ENCODE measurements around the gene ADGRG6. TPM values are rescaled to one million over a fixed set of nuclear protein-coding genes. Genes with fewer than 3 reads are reported as not detected.
A peak's percentile ranks its signal among the peaks of the same experiment; 100 is the strongest.

The ADGRG6 gene
- total RNA-seq, 1 experiment from 2014 or later = 31.0 TPM

GRCh38 chr6:142290851-142291250 is 11.0 kb upstream of the ADGRG6 start:
- DNase-seq (ENCODE audit: low spot score) = no peak

GRCh38 chr6:142291512-142291911 is 10.3 kb upstream of the ADGRG6 start:
- no peak for DNase-seq (ENCODE audit: low spot score)

DNA sequence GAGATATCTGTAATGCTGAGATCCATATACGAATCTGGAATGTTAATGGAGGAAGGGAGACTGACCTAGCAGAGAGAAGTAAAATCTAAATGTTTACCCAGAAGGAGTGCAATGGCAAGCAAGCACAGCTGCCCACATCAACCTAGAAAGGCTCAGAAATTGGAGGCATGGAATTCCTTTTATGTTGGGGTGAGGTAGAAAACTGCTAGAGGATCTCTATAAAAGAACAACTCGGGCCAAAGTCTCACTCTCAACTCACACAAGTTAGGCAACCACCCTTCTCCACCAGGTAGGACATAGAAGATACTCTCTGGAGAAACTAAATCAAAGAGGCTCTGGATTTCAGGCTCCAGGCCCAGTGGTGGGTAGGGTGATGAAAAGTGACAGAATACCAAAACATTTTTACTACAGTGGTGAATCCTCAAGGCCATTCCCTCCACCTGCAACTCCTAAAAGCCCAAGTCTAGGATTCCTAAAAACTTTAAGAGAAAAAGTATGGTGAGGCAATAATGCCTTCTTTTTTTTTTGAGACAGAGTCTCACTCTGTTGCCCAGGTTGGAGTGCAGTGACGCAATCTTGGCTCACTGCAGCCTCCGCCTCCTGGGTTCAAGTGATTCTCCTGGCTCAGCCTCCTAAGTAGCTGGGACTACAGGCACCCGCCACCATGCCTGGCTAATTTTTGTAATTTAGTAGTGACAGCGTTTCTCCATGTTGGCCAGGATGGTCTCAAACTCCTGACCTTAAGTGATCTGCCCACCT is 9.5 kb upstream of the ADGRG6 start:
- DNase-seq (ENCODE audit: low spot score) = no peak

- DNase-seq (ENCODE audit: low spot score) = no peak
These were observed 8.7 kb upstream of the ADGRG6 start for GRCh38 chr6:142293121-142293520.

DNA sequence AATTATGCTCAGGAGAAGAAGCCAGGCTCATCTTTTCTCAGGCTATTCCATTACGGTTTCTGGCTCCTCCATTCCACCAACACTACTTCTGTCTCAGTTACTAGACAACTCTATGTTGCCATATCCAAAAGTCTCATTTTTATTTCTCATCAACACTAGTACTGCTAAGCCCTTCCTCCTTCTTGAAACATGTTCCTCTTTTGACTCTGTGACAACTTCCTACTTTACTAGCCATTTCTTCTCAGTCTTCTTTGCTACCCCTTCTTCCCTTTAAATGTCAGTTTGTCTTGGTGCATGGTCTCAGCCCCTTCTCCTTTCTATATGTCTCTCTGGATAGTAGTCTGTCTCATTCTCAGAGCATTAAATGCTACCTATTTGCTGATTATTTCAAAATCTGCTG is 7.1 kb upstream of the ADGRG6 start:
- DNase-seq (ENCODE audit: low spot score) = no peak

DNA sequence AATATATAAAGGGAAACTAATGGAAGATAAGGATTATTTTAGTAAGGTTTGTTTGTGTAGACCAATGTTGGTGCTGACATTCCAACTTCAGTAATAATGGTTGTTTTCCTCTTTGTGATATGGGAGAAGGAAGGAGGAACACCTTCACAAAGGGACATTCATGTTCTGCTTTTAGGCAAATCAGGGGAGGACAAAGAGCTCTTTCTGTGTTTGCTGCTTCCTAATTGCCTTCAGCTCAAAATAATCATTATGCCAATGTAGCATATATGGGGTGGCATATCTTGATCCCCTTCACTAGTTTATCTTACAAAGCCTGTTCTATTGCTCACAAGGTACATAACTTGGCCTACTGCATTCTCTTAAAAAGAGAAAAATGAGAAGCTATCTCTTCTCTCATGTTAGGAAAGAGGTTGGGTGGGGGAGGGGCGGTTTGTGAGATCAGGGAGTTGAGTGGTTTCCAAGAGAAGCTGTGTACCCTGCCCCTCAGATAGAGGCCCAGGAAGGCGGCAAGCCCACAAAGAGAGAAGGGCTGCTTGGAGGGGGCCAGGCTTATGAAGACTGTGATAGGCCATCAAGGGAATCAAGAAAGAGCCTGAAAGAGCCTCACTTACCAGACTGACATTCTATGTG is 4.7 kb upstream of the ADGRG6 start:
- no peak for DNase-seq (ENCODE audit: low spot score)

DNA sequence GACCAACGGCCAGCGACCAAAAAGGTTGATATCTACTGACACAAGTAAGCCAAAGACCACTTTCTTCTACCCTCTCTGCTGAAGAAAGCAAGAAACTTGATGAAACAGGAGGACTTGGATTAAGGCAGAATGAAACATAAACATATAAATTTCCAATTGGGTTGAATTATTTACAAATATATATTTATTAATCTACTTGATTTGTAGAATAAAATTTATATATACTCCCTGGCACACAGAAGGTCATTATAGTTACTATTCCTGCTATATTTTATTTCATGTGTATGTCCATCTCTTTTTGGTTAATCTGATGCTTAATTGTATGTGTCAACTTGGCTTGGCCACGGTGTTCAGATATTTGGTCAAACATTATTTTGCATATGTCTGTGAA is 4.2 kb upstream of the ADGRG6 start:
- no peak for DNase-seq (ENCODE audit: low spot score)

GRCh38 chr6:142297996-142298753 is 3.6 kb upstream of the ADGRG6 start:
- peak; percentile 63 for DNase-seq (ENCODE audit: low spot score)

GRCh38 chr6:142300302-142300701 is 1.5 kb upstream of the ADGRG6 start:
- DNase-seq (ENCODE audit: low spot score) = no peak

- peak; percentile 75 for DNase-seq (ENCODE audit: low spot score)
These were observed 803 bp upstream of the ADGRG6 start for GRCh38 chr6:142300758-142301650.

DNA sequence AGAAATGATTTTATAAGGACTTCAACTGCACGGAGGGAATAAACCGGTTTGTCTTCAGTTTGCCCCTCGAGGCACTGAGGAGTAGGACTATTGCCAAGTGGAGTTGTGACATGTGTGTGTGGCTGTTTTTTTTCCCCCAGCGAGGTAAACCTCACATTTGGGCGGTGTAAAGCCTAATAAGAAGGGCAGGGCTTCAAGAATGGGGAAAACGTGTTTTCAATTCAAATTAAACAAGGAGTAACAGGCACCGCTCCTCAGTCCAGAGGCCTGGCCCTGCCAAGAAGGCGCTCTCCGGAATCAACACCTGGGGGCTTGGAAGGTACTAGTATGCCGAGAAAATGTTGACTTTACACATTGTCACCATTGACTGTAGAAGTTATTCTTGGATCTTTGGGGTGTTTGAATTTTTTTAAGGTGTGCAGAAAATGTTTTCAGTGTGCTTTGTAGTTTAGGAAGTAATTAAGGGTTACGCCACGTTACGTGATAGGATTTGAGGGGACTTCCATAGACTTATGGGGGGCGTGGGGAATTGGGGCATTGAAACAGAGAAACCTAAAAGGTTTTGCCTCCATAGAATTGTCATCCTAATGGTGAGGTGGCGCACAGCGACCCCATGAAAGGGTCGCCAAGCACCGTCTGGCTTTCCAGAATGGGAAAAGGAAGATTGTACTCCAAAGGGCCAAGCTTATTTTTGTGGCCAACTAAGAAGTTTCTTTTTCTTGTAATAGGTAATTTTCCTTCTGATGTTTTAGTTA is 791 bp downstream of the ADGRG6 start:
- peak; percentile 4 for DNase-seq (ENCODE audit: low spot score)

DNA sequence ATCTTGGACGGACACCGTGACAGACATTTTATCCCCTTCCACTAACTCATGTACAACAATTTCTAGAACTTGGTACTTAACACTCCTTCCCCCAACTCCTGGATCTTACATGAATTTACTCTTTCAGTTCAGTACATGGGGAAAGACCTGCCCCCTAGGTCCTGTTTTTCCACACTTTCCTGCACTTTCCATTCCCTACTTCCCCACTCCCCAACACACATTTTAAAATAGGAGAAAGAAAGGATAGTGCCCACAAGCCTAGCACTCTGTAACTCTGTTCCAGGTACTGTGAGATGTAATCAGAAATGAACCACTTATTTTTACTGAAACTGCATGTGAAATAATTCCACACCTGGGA is 1.3 kb downstream of the ADGRG6 start:
- no peak for DNase-seq (ENCODE audit: low spot score)

GRCh38 chr6:142304241-142304640 is 2.4 kb downstream of the ADGRG6 start:
- no peak for DNase-seq (ENCODE audit: low spot score)

GRCh38 chr6:142306736-142307135 is 4.9 kb downstream of the ADGRG6 start:
- DNase-seq (ENCODE audit: low spot score) = no peak

DNA sequence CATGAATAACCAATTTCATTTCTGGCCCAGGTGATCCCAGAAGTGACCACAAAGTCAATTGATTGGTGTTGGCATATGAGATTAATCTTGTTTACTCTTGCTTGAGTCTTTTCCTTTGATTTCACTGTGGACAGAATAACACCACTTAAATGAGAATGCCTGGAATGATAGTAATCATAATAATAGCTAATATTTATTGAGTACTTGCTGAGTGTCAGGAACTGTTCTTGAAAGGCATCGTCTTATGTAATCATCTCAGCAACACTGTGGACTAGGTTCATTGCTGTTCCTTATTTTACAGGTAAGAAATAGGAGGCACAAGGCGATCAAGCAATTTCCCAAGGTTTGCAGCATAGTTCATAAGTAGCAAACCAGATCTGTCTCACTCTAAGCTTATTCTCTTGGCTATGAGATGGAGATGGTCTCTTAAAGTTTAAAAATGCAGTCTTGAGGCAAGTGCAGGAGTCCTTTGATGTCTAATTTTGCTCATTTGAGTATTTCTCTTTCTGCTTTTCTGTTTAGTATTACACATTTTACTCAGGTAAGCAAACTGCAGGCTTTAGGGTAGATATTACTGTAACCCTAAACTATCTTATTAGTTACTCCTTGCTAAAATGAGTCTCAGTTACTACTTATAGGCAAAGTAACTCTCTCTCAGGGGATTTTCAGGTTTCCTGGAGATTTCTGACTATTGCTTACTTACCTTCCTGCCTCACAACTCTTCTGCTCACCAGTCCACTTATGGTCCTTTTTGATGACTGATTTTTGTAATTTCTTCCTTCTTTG is 6.3 kb downstream of the ADGRG6 start:
- no peak for DNase-seq (ENCODE audit: low spot score)

GRCh38 chr6:142309426-142309825 is 7.6 kb downstream of the ADGRG6 start:
- DNase-seq (ENCODE audit: low spot score) = no peak

DNA sequence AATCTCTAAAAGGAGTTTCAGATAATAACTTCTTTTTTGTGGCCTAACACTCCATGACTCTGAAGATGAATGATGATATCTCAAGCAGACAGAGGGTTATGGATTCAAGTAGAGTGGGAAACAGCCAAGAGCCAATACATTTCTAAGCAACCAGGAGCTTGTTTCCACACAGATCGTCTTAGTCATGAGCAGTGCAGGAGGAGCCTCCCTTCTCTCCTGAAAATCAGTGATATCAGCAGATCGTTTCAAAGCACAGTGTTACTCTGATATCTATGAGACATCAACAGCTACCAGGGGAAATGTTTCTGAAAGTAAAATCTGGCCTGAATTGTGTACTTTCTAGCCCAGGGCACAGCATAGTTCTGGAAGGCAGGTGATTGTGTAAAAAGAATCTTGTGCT is 11.5 kb downstream of the ADGRG6 start:
- DNase-seq (ENCODE audit: low spot score) = peak; percentile 11

DNA sequence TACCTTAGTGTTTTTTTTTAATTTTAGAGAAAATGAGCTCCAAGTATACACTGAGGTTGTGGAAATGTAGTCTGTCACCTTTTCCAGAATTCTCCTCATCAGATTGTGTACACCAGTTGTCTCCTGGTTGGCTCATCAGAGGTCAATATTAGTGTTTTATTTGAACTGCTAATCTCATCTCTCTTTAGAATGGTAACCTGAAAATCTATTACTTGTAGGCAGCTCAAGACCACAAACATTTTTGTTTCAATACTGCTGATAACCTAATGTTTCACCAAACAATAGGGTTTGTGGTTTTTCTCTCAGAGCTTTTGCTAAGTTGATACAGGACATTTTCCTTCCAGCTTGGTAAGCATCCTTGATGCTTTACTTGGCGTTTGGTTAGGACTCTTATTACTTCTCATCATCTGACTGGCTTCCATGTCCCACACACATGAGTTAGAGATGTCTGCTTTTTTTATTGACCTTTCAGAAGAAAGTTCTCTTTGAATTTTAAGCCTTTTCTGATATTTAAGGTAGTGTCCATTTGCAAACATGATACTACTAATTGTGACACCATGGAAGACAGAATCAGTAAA is 15.1 kb downstream of the ADGRG6 start:
- DNase-seq (ENCODE audit: low spot score) = no peak

DNA sequence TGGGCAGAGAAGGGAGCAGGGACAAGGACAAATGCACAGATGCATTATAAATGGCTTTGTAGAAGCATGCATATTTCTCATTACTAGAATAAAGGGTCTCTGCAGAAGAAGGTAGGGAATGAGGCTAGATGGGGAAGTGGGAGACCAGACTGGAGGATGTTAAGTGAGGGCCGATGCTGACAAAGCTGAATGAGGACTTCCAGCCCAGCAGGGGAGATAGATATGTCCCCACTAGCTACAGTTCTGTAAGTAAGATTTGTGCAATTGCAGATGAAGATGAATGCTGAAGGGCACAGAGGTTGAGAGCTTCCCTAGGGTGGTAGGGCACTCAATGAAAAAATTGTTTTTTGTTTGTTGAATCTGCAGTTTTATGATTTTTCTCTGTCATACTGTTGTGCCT is 16.9 kb downstream of the ADGRG6 start:
- DNase-seq (ENCODE audit: low spot score) = no peak

- no peak for DNase-seq (ENCODE audit: low spot score)
These were observed 18.6 kb downstream of the ADGRG6 start for GRCh38 chr6:142320366-142320765.

Measured in A172 (cell line).